Keratinocyte (primary cell): Measurements from ENCODE around the gene CYTH2. TPM values are rescaled to one million over a fixed set of nuclear protein-coding genes. Genes with fewer than 3 reads are reported as not detected.

Source experiments
- DNase-seq: peaks from one replicate; pipeline ENCODE4 v3.0.0-alpha.2; 2011; ENCODE audit warnings: low read depth, missing footprints, low spot score
- FAIRE-seq: peaks from 2 replicates; lab custom pipeline; 2011; peaks lifted over from hg19 to GRCh38; lab: Jason Lieb, UNC
- H2AFZ ChIP-seq: 2 replicates; pipeline ENCODE4 v1.6.0; 2012; ENCODE audit warnings: low read length, control low read depth, inconsistent platforms; ENCODE audit not compliant: control insufficient read depth
- H3K27ac ChIP-seq: 2 replicates; pipeline ENCODE4 v1.5.1; 2011; ENCODE audit warnings: low read length; ENCODE audit not compliant: control insufficient read depth, insufficient read depth
- H3K27me3 ChIP-seq: 3 replicates; pipeline ENCODE4 v1.6.0; 2011; ENCODE audit warnings: low read length; ENCODE audit not compliant: control insufficient read depth, insufficient read depth; ENCODE audit errors: extremely low read depth
- H3K36me3 ChIP-seq, 2 experiments: 2 replicates in 1 of 2; 3 replicates in 1 of 2; pipeline ENCODE4 v1.5.1; 2011; ENCODE audit warnings: low read length in 2 of 2, mild to moderate bottlenecking in 1 of 2; ENCODE audit not compliant: control insufficient read depth in 2 of 2, insufficient read depth in 2 of 2; ENCODE audit errors: extremely low read depth in 1 of 2
- H3K4me1 ChIP-seq: 3 replicates; pipeline ENCODE4 v1.5.1; 2011; ENCODE audit warnings: low read length; ENCODE audit not compliant: control insufficient read depth, insufficient read depth; ENCODE audit errors: extremely low read depth
- H3K4me2 ChIP-seq: 3 replicates; pipeline ENCODE4 v1.6.0; 2011; ENCODE audit warnings: low read depth, low read length; ENCODE audit not compliant: control insufficient read depth, insufficient read depth; ENCODE audit errors: extremely low read depth
- H3K4me3 ChIP-seq, 3 experiments: fragments of 200-600 bp in 1 of 3; sonication (generic) in 1 of 3; 2 replicates in 2 of 3; 3 replicates in 1 of 3; pipeline ENCODE4 v1.5.1; 2011 to 2016; ENCODE audit warnings: low read length in 3 of 3, mild to moderate bottlenecking in 3 of 3, control low read depth in 2 of 3, inconsistent platforms in 1 of 3, low read depth in 1 of 3, mixed read lengths in 1 of 3, mixed run types in 1 of 3, moderate library complexity in 1 of 3; ENCODE audit not compliant: control insufficient read depth in 2 of 3, insufficient read depth in 2 of 3; ENCODE audit errors: extremely low read depth in 1 of 3
- H3K79me2 ChIP-seq: 2 replicates; pipeline ENCODE4 v1.6.0; 2012; ENCODE audit warnings: low read length; ENCODE audit not compliant: control insufficient read depth, insufficient read depth
- H3K9ac ChIP-seq: 3 replicates; pipeline ENCODE4 v1.6.0; 2011; ENCODE audit warnings: low read length; ENCODE audit not compliant: control insufficient read depth, insufficient read depth; ENCODE audit errors: extremely low read depth
- H3K9me1 ChIP-seq: 3 replicates; pipeline ENCODE4 v1.6.0; 2011; ENCODE audit warnings: low read length; ENCODE audit not compliant: control insufficient read depth, insufficient read depth; ENCODE audit errors: extremely low read depth
- H3K9me3 ChIP-seq: 2 replicates; pipeline ENCODE4 v1.5.1; 2012; ENCODE audit warnings: low read depth, low read length; ENCODE audit not compliant: control insufficient read depth
- H4K20me1 ChIP-seq: 3 replicates; pipeline ENCODE4 v1.6.0; 2011; ENCODE audit warnings: low read length; ENCODE audit not compliant: control insufficient read depth, insufficient read depth; ENCODE audit errors: extremely low read depth
- EZH2 ChIP-seq: IDR thresholded peaks from one replicate; pipeline ENCODE4 v1.6.1; 2012; ENCODE audit warnings: inconsistent platforms, mild to moderate bottlenecking, low read length, moderate library complexity
- dilution Hi-C: fragments of 300-500 bp; cut with MboI; formaldehyde crosslinking; loops from one replicate; pipeline ENCODE4 v1.7.0; 2020; ENCODE audit warnings: low sequenced_read_pairs; ENCODE audit not compliant: extremely low pct_ligation_motif_present
- polyA plus RNA-seq, 5 experiments: library from polyadenylated mRNA; depleted of rRNA in 3 of 5; stranded (reverse) in 3 of 5; stranded (forward) in 1 of 5; unstranded in 1 of 5; fragments of >200 nt; gene quantifications; 1 replicate in 1 of 5; 2 replicates in 3 of 5; 3 replicates in 1 of 5; pipeline versions ENCODE4 v1.2.1 to v1.2.3, GENCODE V29; 2011 to 2012; ENCODE audit warnings: missing spikeins in 2 of 5, low read depth in 1 of 5, low replicate concordance in 1 of 5
- TF ChIP-seq, protein P1 (sequence below), 3 experiments: IDR thresholded peaks in 1 of 3; conservative IDR thresholded peaks in 1 of 3; optimal IDR thresholded peaks in 1 of 3; 2 replicates in 2 of 3; 3 replicates in 1 of 3; pipeline versions ENCODE3 to v1.5.1; 2011; ENCODE audit warnings: low read length in 3 of 3, mild to moderate bottlenecking in 3 of 3, moderate library complexity in 2 of 3, control low read depth in 1 of 3, inconsistent platforms in 1 of 3; ENCODE audit not compliant: insufficient read depth in 2 of 3; ENCODE audit errors: extremely low read depth in 1 of 3

Gene CYTH2
- polyA plus RNA-seq, 1 donor (not counting 4 experiments of a cell fraction or from before 2014, with no cell fraction given), result 27.0 TPM

DNA sequence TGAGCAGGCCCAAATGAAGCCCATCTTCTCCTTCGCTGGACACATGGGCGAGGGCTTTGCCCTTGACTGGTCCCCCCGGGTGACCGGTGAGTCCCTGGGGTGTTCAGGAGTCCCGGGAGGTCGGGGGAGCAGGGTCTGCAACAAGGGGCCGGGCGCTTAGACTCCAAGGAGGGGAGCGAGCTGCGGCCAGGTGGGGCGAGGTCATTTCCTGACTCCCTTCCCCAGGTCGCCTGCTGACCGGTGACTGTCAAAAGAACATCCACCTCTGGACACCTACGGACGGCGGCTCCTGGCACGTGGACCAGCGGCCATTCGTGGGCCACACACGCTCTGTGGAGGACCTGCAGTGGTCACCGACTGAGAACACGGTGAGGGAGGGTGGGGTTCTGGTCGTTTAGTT lies 18.7 kb upstream of the CYTH2 start:
- H3K79me2 ChIP-seq, result peaks cover 40% of the 10 kb centered on the region

DNA sequence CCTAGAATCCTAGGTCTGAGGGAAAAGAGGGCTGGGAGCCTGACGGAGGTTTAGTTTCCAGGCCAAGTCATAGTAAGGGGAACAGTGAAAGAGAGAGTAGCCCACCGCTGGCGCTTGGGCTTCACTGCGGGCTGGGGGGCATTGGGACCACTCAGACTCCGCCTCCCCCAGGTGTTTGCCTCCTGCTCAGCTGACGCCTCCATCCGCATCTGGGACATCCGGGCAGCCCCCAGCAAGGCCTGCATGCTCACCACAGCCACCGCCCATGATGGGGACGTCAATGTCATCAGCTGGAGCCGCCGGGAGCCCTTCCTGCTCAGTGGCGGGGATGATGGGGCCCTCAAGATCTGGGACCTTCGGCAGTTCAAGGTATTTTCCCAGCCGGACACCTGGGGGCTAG lies 18.3 kb upstream of the CYTH2 start:
- Histone ChIP-seq H4K20me1 (peaks cover 3% of the 10 kb centered on the region), H3K4me2 (no peak overlapping the region), H3K9me1 (no peaks in the 10 kb centered on the region), H3K27me3 (no peaks in the 10 kb centered on the region), H3K4me3 (no peak overlapping the region), H3K36me3 (peaks cover 35 to 52% of the 10 kb centered on the region in 2 experiments), H2AFZ (no peak overlapping the region), H3K9ac (no peak overlapping the region), H3K4me1 (peaks cover 4% of the 10 kb centered on the region), H3K27ac (no peak overlapping the region), H3K9me3 (no peaks in the 10 kb centered on the region), H3K79me2 (peaks cover 42% of the 10 kb centered on the region)
- TF ChIP-seq, protein P1, sequence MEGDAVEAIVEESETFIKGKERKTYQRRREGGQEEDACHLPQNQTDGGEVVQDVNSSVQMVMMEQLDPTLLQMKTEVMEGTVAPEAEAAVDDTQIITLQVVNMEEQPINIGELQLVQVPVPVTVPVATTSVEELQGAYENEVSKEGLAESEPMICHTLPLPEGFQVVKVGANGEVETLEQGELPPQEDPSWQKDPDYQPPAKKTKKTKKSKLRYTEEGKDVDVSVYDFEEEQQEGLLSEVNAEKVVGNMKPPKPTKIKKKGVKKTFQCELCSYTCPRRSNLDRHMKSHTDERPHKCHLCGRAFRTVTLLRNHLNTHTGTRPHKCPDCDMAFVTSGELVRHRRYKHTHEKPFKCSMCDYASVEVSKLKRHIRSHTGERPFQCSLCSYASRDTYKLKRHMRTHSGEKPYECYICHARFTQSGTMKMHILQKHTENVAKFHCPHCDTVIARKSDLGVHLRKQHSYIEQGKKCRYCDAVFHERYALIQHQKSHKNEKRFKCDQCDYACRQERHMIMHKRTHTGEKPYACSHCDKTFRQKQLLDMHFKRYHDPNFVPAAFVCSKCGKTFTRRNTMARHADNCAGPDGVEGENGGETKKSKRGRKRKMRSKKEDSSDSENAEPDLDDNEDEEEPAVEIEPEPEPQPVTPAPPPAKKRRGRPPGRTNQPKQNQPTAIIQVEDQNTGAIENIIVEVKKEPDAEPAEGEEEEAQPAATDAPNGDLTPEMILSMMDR (optimal IDR thresholded peaks at IDR 0.05 in 1 of 3, IDR thresholded peaks at IDR 0.05 in 1 of 3, conservative IDR thresholded peaks at IDR 0.05 in 1 of 3; ENCODE audit: extremely low read depth in 1 of 3, insufficient read depth in 2 of 3, low read length in 3 of 3), result no peak
- TF ChIP-seq EZH2, result no peak
- FAIRE-seq (no peak), DNase-seq (no peak)
- dilution Hi-C loops, result no loop called here

More for the DNA sequence above, 18.7 kb upstream of the CYTH2 start:
- Histone ChIP-seq H3K27ac (no peak overlapping the region), H3K27me3 (no peaks in the 10 kb centered on the region), H3K4me3 (no peak overlapping the region), H3K4me1 (peaks cover 4% of the 10 kb centered on the region), H3K9ac (no peak overlapping the region), H3K4me2 (no peak overlapping the region), H2AFZ (no peak overlapping the region), H3K9me3 (no peaks in the 10 kb centered on the region), H3K9me1 (no peaks in the 10 kb centered on the region), H4K20me1 (peaks cover 3% of the 10 kb centered on the region), H3K36me3 (peaks cover 31 to 48% of the 10 kb centered on the region in 2 experiments)
- TF ChIP-seq, protein P1 (optimal IDR thresholded peaks at IDR 0.05 in 1 of 3, IDR thresholded peaks at IDR 0.05 in 1 of 3, conservative IDR thresholded peaks at IDR 0.05 in 1 of 3; ENCODE audit: extremely low read depth in 1 of 3, insufficient read depth in 2 of 3, low read length in 3 of 3), result no peak
- no peak for TF ChIP-seq EZH2
- dilution Hi-C loops, result no loop called here
- FAIRE-seq (no peak), DNase-seq (no peak)
